22Rv1 (cell line): ENCODE results near the gene TASOR.

Source experiments
- CTCF ChIP-seq: fragments of 450-650 bp; IDR thresholded peaks from 2 replicates; pipeline ENCODE4 v1.5.1; 2017; ENCODE audit warnings: mild to moderate bottlenecking
- ZFX ChIP-seq: fragments of 450-650 bp; IDR thresholded peaks from 2 replicates; pipeline ENCODE4 v1.6.1; 2017; ENCODE audit warnings: antibody characterized with exemption, borderline replicate concordance

- TF ChIP-seq CTCF (no peak), ZFX (no peak)
These were observed 21.6 kb upstream of the TASOR start for GRCh38 chr3:56704706-56705105.
